ENCODE data around the gene SLC25A25. TPM values are rescaled to one million over a fixed set of nuclear protein-coding genes. Genes with fewer than 3 reads are reported as not detected.

Gene SLC25A25
- total RNA-seq, 1 donor from 2014 or later: 13.0 TPM

DNA sequence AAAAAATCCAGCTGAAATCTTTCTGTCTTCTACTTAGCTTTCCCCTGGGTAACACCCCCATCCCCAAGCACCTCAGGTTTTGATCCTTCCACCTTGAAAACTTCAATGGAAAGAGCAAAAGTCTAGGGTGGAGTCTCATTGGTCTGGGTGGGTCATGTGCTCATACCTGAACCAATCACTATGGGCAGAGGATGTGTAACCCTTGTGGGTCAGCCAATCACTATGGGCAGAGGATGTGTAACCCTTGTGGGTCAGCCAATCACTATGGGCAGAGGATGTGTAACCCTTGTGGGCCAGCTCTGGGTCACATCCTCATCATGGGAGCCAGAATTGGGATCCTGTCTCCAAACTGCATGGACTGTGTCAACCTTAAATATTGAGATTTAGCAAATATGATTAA, 19.4 kb upstream of the SLC25A25 start:
- H3K27me3 ChIP-seq (ENCODE audit: control insufficient read depth in 3 of 3, insufficient read depth in 3 of 3, low read length in 3 of 3): no peaks in the 10 kb centered on the region
- H3K9me3 ChIP-seq (ENCODE audit: control insufficient read depth in 3 of 3, low read length in 3 of 3): no peaks in the 10 kb centered on the region
- peaks cover 11 to 16% (median 16%) of the 10 kb centered on the region in 3 donors for H3K4me1 ChIP-seq (ENCODE audit: control insufficient read depth in 3 of 3, insufficient read depth in 3 of 3, low read length in 3 of 3)
- H3K4me3 ChIP-seq (ENCODE audit: low read length in 3 of 3): no peak overlapping the region
- no peaks in the 10 kb centered on the region for H3K36me3 ChIP-seq (ENCODE audit: control insufficient read depth in 3 of 3, insufficient read depth in 3 of 3, low read length in 3 of 3)
- no peak overlapping the region for H3K27ac ChIP-seq (ENCODE audit: low read depth, low read length)
- H3K9ac ChIP-seq (ENCODE audit: low read depth in 1 of 3, low read length in 3 of 3): no peak overlapping the region

DNA sequence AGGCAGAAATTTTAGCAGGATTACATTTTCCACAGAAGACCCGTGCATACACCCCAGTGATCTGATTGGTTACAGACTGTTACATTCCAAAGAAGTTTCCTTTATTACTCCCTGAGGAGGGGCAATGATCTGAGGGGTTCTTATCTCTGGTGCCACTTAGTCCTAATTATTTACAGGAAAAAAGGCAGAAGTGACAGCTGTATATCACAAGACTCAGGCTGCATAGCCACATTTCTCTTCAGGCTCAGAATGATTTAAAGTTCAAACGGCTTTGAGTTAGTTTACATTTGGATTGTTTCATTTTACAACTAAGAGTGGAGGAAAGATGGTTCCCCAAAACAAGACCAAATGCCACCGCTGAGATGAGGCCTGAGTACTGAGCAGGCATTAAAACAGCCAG, 18.2 kb upstream of the SLC25A25 start:
- Histone ChIP-seq H3K4me3 (ENCODE audit: low read length in 3 of 3) (no peak overlapping the region), H3K9ac (ENCODE audit: low read depth in 1 of 3, low read length in 3 of 3) (peak overlapping the region in 2 of 3 donors; percentile 20 to 40), H3K36me3 (ENCODE audit: control insufficient read depth in 3 of 3, insufficient read depth in 3 of 3, low read length in 3 of 3) (no peaks in the 10 kb centered on the region), H3K27ac (ENCODE audit: low read depth, low read length) (no peak overlapping the region), H3K9me3 (ENCODE audit: control insufficient read depth in 3 of 3, low read length in 3 of 3) (no peaks in the 10 kb centered on the region), H3K4me1 (ENCODE audit: control insufficient read depth in 3 of 3, insufficient read depth in 3 of 3, low read length in 3 of 3) (peaks cover 11 to 16% (median 13%) of the 10 kb centered on the region in 3 donors), H3K27me3 (ENCODE audit: control insufficient read depth in 3 of 3, insufficient read depth in 3 of 3, low read length in 3 of 3) (no peaks in the 10 kb centered on the region)

DNA sequence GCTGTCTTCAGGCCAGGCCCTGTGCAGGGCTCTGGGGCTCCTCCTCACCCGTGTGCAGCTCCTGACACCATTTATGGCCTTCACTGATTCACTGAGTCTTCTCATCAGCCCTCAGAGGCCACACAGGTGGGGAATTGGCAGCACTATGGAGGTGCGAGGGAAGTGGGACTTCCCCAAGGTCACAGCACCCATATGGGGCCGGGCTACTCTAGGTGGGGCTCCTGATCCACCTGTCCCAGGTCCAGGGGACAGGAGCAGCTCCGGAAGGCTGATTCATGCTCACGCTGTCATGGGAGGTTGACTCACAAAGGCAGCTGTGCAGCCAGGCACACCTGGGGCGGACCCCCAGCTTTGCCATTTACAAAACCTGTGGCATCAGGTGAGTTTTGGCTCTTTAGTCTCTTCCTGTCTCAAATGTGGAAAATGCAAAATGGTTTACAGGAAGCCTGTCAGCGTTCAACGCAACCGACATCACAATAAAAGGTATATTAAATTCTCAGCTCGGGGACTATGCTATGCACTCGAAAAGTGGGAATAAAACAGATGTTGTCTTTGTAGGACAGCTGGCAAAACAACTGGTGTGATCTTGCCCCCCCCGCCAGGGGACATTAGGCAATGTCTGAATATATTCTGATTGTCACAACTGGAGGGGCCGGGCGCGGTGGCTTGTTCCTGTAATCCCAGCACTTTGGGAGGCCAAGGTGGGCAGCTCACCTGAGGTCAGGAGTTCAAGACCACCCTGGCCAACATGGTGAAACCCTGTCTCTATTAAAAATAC, 15.9 kb upstream of the SLC25A25 start:
- no peak overlapping the region for H3K9ac ChIP-seq (ENCODE audit: low read depth in 1 of 3, low read length in 3 of 3)
- H3K9me3 ChIP-seq (ENCODE audit: control insufficient read depth in 3 of 3, low read length in 3 of 3): no peaks in the 10 kb centered on the region
- no peaks in the 10 kb centered on the region for H3K27me3 ChIP-seq (ENCODE audit: control insufficient read depth in 3 of 3, insufficient read depth in 3 of 3, low read length in 3 of 3)
- H3K4me1 ChIP-seq (ENCODE audit: control insufficient read depth in 3 of 3, insufficient read depth in 3 of 3, low read length in 3 of 3): peaks cover 20 to 30% (median 27%) of the 10 kb centered on the region in 3 donors
- no peaks in the 10 kb centered on the region for H3K36me3 ChIP-seq (ENCODE audit: control insufficient read depth in 3 of 3, insufficient read depth in 3 of 3, low read length in 3 of 3)
- H3K4me3 ChIP-seq (ENCODE audit: low read length in 3 of 3): no peak overlapping the region
- no peak overlapping the region for H3K27ac ChIP-seq (ENCODE audit: low read depth, low read length)

DNA sequence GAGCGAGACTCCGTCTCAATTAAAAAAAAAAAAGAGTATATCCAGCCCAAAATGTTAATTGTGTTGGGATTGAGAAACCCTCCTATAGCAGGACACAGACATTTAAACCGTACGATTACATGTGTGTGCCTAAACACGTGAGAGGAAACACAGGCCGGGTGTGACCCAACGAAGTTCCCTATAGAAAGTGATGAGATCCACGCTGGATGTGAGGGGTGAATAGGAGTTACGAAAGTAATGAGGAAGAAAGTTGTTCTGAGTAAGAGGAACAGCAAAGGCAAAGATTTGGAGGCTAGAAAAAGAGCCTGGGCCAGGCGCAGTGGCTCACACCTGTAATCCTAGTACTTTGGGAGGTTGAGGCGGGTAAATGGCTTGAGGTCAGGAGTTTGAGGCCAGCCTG, 14.5 kb upstream of the SLC25A25 start:
- H3K27ac ChIP-seq (ENCODE audit: low read depth, low read length): no peak overlapping the region
- H3K4me3 ChIP-seq (ENCODE audit: low read length in 3 of 3): no peak overlapping the region
- H3K9ac ChIP-seq (ENCODE audit: low read depth in 1 of 3, low read length in 3 of 3): no peak overlapping the region

DNA sequence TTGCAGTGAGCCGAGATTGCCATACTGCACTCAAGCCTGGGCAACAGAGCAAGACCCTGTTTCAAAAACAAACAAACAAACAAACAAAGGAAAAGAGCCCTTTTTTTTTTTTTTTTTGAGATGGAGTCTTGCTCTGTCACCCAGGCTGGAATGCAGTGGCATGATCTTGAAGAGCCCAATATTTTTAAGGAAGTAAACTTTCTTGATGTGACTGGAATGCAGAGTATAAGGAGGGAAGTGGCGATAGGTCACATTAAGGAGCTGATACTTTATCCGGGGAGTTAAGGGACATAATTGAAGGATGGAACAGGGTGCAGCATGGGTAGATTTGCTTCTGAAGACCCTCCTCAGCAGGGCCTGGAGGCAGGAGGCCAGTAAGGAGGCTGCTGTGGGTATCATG, 13.9 kb upstream of the SLC25A25 start:
- Histone ChIP-seq H3K36me3 (ENCODE audit: control insufficient read depth in 3 of 3, insufficient read depth in 3 of 3, low read length in 3 of 3) (no peaks in the 10 kb centered on the region), H3K4me1 (ENCODE audit: control insufficient read depth in 3 of 3, insufficient read depth in 3 of 3, low read length in 3 of 3) (peaks cover 20 to 31% (median 30%) of the 10 kb centered on the region in 3 donors), H3K27ac (ENCODE audit: low read depth, low read length) (no peak overlapping the region), H3K9me3 (ENCODE audit: control insufficient read depth in 3 of 3, low read length in 3 of 3) (no peaks in the 10 kb centered on the region), H3K27me3 (ENCODE audit: control insufficient read depth in 3 of 3, insufficient read depth in 3 of 3, low read length in 3 of 3) (no peaks in the 10 kb centered on the region), H3K4me3 (ENCODE audit: low read length in 3 of 3) (no peak overlapping the region), H3K9ac (ENCODE audit: low read depth in 1 of 3, low read length in 3 of 3) (no peak overlapping the region)

More for the DNA sequence above, 14.5 kb upstream of the SLC25A25 start:
- H3K36me3 ChIP-seq (ENCODE audit: control insufficient read depth in 3 of 3, insufficient read depth in 3 of 3, low read length in 3 of 3): no peaks in the 10 kb centered on the region
- H3K27me3 ChIP-seq (ENCODE audit: control insufficient read depth in 3 of 3, insufficient read depth in 3 of 3, low read length in 3 of 3): no peaks in the 10 kb centered on the region
- H3K9me3 ChIP-seq (ENCODE audit: control insufficient read depth in 3 of 3, low read length in 3 of 3): no peaks in the 10 kb centered on the region
- H3K4me1 ChIP-seq (ENCODE audit: control insufficient read depth in 3 of 3, insufficient read depth in 3 of 3, low read length in 3 of 3): peaks cover 20 to 31% (median 30%) of the 10 kb centered on the region in 3 donors

DNA sequence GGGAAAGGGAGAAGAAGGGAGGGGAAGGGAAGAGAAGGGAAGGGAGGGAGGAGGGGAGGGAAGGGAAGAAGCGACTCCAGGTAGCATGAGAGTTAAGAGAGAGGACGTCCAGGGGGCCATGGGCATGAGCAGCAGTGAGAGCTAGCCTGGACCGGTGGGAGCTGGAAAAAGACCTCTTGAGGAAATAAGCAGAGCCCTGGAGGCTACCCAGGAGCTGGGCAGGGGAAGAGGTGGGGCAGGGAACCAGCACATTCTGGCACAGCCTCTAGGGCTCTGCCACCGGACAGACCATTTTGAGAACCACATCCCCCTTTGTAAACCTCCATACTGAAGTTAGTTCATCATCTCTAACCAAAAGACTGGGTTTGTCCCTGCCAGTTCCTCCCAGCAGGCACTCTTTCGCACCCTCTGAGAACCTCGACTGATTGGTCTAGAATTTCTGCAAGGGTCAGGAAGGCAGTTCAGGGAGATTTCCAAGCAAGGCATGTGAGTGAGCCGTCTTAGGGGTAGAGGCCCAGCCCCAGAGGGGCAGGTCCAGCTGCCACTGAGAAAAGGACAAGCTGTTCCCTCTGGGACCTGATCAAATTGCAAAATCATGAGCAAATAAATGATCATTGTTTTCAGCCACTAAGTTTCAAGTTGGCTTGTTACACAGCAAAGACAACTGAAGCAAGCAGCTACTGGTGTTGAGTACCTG, 12.5 kb upstream of the SLC25A25 start:
- Histone ChIP-seq H3K27me3 (ENCODE audit: control insufficient read depth in 3 of 3, insufficient read depth in 3 of 3, low read length in 3 of 3) (no peaks in the 10 kb centered on the region), H3K27ac (ENCODE audit: low read depth, low read length) (peak overlapping the region; percentile 28), H3K9ac (ENCODE audit: low read depth in 1 of 3, low read length in 3 of 3) (peak overlapping the region in 1 of 3 donors; percentile 19), H3K36me3 (ENCODE audit: control insufficient read depth in 3 of 3, insufficient read depth in 3 of 3, low read length in 3 of 3) (no peaks in the 10 kb centered on the region), H3K4me3 (ENCODE audit: low read length in 3 of 3) (no peak overlapping the region), H3K4me1 (ENCODE audit: control insufficient read depth in 3 of 3, insufficient read depth in 3 of 3, low read length in 3 of 3) (peaks cover 20 to 27% (median 26%) of the 10 kb centered on the region in 3 donors), H3K9me3 (ENCODE audit: control insufficient read depth in 3 of 3, low read length in 3 of 3) (no peaks in the 10 kb centered on the region)

DNA sequence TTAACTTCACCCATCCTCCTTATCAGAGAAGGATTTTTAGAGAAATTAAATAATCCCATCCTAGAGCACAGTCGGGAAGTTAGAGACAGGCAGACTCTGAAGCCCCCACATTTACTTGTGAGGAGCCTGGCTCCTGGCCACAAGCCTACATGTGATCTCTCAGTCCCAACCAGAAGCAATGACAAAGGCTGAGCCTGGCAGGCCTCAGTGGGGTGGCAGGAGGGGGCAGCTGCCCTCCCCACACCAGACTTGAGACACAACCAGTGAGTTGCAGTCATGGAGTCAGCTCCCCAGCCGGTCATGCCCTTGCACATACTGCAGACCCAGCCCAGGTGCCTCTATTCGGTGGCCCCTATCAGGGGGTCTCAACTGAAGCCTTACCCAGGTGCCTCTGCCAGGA, 11.9 kb upstream of the SLC25A25 start:
- peak overlapping the region in 2 of 3 donors; percentile 16 to 35 for H3K9ac ChIP-seq (ENCODE audit: low read depth in 1 of 3, low read length in 3 of 3)
- H3K4me3 ChIP-seq (ENCODE audit: low read length in 3 of 3): no peak overlapping the region
- H3K36me3 ChIP-seq (ENCODE audit: control insufficient read depth in 3 of 3, insufficient read depth in 3 of 3, low read length in 3 of 3): no peaks in the 10 kb centered on the region
- no peaks in the 10 kb centered on the region for H3K9me3 ChIP-seq (ENCODE audit: control insufficient read depth in 3 of 3, low read length in 3 of 3)
- no peaks in the 10 kb centered on the region for H3K27me3 ChIP-seq (ENCODE audit: control insufficient read depth in 3 of 3, insufficient read depth in 3 of 3, low read length in 3 of 3)
- H3K27ac ChIP-seq (ENCODE audit: low read depth, low read length): peak overlapping the region; percentile 28
- peaks cover 14 to 22% (median 20%) of the 10 kb centered on the region in 3 donors for H3K4me1 ChIP-seq (ENCODE audit: control insufficient read depth in 3 of 3, insufficient read depth in 3 of 3, low read length in 3 of 3)

DNA sequence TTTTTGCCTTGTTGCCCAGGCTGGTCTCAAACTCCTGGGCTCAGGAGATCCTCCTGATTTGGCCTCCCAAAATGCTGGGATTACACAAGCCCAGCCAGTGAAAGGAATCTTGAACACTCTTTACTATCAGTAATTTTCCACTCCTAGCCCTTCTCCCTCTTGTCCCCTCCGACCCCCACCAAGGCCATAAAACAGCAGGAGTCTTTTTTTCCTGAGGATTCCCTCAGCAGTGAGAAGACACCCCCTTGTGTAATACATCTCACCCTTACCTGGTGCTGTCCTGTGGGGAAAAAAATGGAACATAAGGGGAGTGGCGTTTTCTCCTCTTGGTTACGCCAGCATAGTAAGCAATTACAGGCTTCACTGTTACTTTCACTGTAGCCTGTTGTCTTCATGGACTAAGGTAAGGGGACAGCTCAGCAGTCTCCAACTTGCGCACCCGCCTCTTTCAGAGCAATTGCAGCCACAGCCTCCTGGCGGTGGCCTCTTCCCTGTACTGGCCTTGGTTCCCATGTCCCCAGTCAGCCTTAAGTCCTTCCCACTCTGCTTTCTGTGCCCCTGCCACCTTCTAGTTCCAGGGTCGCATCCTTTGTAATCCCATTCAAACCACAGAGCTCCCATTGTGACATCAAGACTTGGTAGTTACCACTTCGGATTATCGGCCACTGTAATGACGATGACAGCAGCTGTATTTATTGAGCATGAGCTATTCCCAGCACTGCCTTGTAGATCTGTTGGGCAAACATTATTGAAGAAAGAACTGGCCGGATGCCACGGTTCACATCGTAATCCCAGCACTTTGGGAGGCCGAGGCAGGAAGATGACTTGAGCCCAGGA, 10.9 kb upstream of the SLC25A25 start:
- Histone ChIP-seq H3K9me3 (ENCODE audit: control insufficient read depth in 3 of 3, low read length in 3 of 3) (no peaks in the 10 kb centered on the region), H3K4me1 (ENCODE audit: control insufficient read depth in 3 of 3, insufficient read depth in 3 of 3, low read length in 3 of 3) (peaks cover 10 to 22% (median 21%) of the 10 kb centered on the region in 3 donors), H3K36me3 (ENCODE audit: control insufficient read depth in 3 of 3, insufficient read depth in 3 of 3, low read length in 3 of 3) (peaks cover 0 to 6% (median 4%) of the 10 kb centered on the region in 3 donors), H3K27ac (ENCODE audit: low read depth, low read length) (no peak overlapping the region), H3K27me3 (ENCODE audit: control insufficient read depth in 3 of 3, insufficient read depth in 3 of 3, low read length in 3 of 3) (no peaks in the 10 kb centered on the region), H3K4me3 (ENCODE audit: low read length in 3 of 3) (no peak overlapping the region), H3K9ac (ENCODE audit: low read depth in 1 of 3, low read length in 3 of 3) (no peak overlapping the region)

DNA sequence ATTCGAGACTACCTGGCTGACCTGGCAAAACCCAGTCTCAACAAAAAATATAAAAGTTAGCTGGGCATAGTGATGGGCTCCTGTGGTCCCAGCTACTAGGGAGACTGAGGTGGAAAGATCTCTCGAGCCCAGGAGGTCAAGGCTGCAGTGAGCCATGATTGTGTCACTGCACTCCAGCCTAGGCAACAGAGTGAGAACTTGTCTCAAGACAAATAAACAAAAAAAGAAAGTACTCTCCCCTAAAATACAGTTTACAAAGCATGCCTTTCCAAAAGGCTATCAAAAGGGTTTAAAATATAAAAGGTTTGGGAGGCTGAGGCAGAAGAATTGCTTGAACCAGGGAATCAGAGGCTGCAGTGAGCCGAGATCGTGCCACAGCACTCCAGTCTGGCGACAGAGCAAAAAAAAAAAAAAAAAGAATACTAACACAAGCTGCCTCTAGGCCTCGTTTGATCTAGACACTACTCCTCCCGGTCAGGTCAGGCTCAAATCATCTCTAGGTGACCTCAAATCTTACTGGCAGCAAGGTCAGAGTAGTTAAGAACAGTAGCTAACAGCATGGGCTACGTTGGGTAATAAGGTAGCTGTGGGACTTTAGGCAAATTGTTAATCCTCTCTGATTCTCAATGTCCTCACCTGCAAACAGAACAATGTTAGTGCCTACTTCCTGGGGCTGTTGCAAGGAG, 10.2 kb upstream of the SLC25A25 start:
- Histone ChIP-seq H3K27ac (ENCODE audit: low read depth, low read length) (no peak overlapping the region), H3K4me3 (ENCODE audit: low read length in 3 of 3) (no peak overlapping the region), H3K9ac (ENCODE audit: low read depth in 1 of 3, low read length in 3 of 3) (no peak overlapping the region)

More for the DNA sequence above, 10.2 kb upstream of the SLC25A25 start:
- Histone ChIP-seq H3K4me1 (ENCODE audit: control insufficient read depth in 3 of 3, insufficient read depth in 3 of 3, low read length in 3 of 3) (peaks cover 14 to 27% (median 24%) of the 10 kb centered on the region in 3 donors), H3K27me3 (ENCODE audit: control insufficient read depth in 3 of 3, insufficient read depth in 3 of 3, low read length in 3 of 3) (no peaks in the 10 kb centered on the region), H3K9me3 (ENCODE audit: control insufficient read depth in 3 of 3, low read length in 3 of 3) (no peaks in the 10 kb centered on the region), H3K36me3 (ENCODE audit: control insufficient read depth in 3 of 3, insufficient read depth in 3 of 3, low read length in 3 of 3) (peaks cover 2 to 13% (median 12%) of the 10 kb centered on the region in 3 donors)

Measured in skeletal muscle tissue (tissue), 4 donors.